IMR-90 (cell line): Measurements from ENCODE around the gene SLC22A6. TPM values are rescaled to one million over a fixed set of nuclear protein-coding genes. Genes with fewer than 3 reads are reported as not detected.

Source experiments
- ATAC-seq: fragments of 200-7000 bp; cut with Tn5 transposase; 2 replicates; pipeline ENCODE4 v1.9.1; 2020; ENCODE audit warnings: low read depth, mild to moderate bottlenecking, moderate library complexity
- BruUV-seq: library from RNA; stranded (reverse); fragments of 400-500 nt; replicated peaks from 2 replicates; lab custom pipeline; 2021; lab: Mats Ljungman, UMichigan
- CTCF ChIA-PET: fragments of 300-600 bp; formaldehyde crosslinking; extraction: SDS; loops from one replicate; lab custom pipeline; 2021; ENCODE audit warnings: antibody characterized with exemption; lab: Yijun Ruan, JAX
- POLR2A ChIA-PET: fragments of 300-600 bp; sonication (Branson Sonifier 250); formaldehyde crosslinking; loops from one replicate; lab custom pipeline; 2022; ENCODE audit warnings: antibody characterized with exemption; ENCODE audit not compliant: unreplicated experiment; lab: Charles Lee
- DNase-seq: peaks from one replicate; pipeline ENCODE4 v3.0.0; 2013
- H2AFZ ChIP-seq: replicated peaks from 2 replicates; pipeline ENCODE3; 2013; ENCODE audit warnings: low read length, mild to moderate bottlenecking; ENCODE audit not compliant: poor library complexity
- H2AK5ac ChIP-seq: 2 replicates; pipeline ENCODE4 v1.6.1; 2013; ENCODE audit warnings: low read depth, low read length, inconsistent platforms
- H2AK9ac ChIP-seq: replicated peaks from 2 replicates; pipeline ENCODE3; 2013; ENCODE audit warnings: mild to moderate bottlenecking, low read depth, low read length, moderate library complexity; ENCODE audit not compliant: poor library complexity
- H2BK120ac ChIP-seq: 2 replicates; pipeline ENCODE4 v1.6.1; 2013; ENCODE audit warnings: low read depth, low read length, inconsistent platforms
- H2BK15ac ChIP-seq: 3 replicates; pipeline ENCODE4 v1.6.1; 2013; ENCODE audit warnings: low read depth, low read length, inconsistent platforms
- H2BK20ac ChIP-seq: 2 replicates; pipeline ENCODE4 v1.6.1; 2013; ENCODE audit warnings: low read depth, mild to moderate bottlenecking, inconsistent platforms, low read length, moderate library complexity
- H2BK5ac ChIP-seq: 2 replicates; pipeline ENCODE4 v1.6.1; 2013; ENCODE audit warnings: mild to moderate bottlenecking, low read depth, low read length, inconsistent platforms; ENCODE audit not compliant: poor library complexity, severe bottlenecking
- H3K14ac ChIP-seq: replicated peaks from 2 replicates; pipeline ENCODE4 v1.6.1; 2013; ENCODE audit warnings: low read depth, low read length, inconsistent platforms
- H3K18ac ChIP-seq: 2 replicates; pipeline ENCODE4 v1.6.1; 2013; ENCODE audit warnings: low read depth, low read length, control low read depth
- H3K23ac ChIP-seq: 2 replicates; pipeline ENCODE4 v1.6.1; 2013; ENCODE audit warnings: low read depth, low read length, inconsistent platforms
- H3K27ac ChIP-seq: 2 replicates; pipeline ENCODE4 v1.5.1; 2013; ENCODE audit warnings: mild to moderate bottlenecking, control low read depth, low read length; ENCODE audit not compliant: insufficient read depth
- H3K27me3 ChIP-seq: 2 replicates; pipeline ENCODE4 v1.6.1; 2013; ENCODE audit warnings: low read length; ENCODE audit not compliant: control insufficient read depth, insufficient read depth
- H3K36me3 ChIP-seq: 2 replicates; pipeline ENCODE4 v1.6.1; 2013; ENCODE audit warnings: low read length, mixed read lengths; ENCODE audit not compliant: control insufficient read depth, insufficient read depth
- H3K4ac ChIP-seq: 2 replicates; pipeline ENCODE4 v1.6.1; 2013; ENCODE audit warnings: low read depth, low read length, inconsistent platforms
- H3K4me1 ChIP-seq: 2 replicates; pipeline ENCODE4 v1.6.1; 2013; ENCODE audit warnings: low read length, mixed read lengths; ENCODE audit not compliant: control insufficient read depth, insufficient read depth
- H3K4me2 ChIP-seq: 2 replicates; pipeline ENCODE4 v1.6.1; 2013; ENCODE audit warnings: low read depth, mild to moderate bottlenecking, control low read depth, low read length, moderate library complexity
- H3K4me3 ChIP-seq: 2 replicates; pipeline ENCODE4 v1.5.1; 2013; ENCODE audit warnings: low read depth, mild to moderate bottlenecking, control low read depth, low read length, moderate library complexity; ENCODE audit not compliant: insufficient read depth
- H3K56ac ChIP-seq: 2 replicates; pipeline ENCODE4 v1.6.1; 2013; ENCODE audit warnings: low read length, inconsistent platforms; ENCODE audit not compliant: insufficient read depth; ENCODE audit errors: extremely low read depth
- H3K79me1 ChIP-seq, 2 experiments: 2 replicates each; pipeline ENCODE4 v1.6.1; 2013; ENCODE audit warnings: low read length in 2 of 2, inconsistent platforms in 1 of 2, low read depth in 1 of 2
- H3K9ac ChIP-seq: 2 replicates; pipeline ENCODE4 v1.6.1; 2013; ENCODE audit warnings: low read depth, low read length, control low read depth
- H3K9me1 ChIP-seq: 2 replicates; pipeline ENCODE4 v1.6.1; 2013; ENCODE audit warnings: low read length, inconsistent platforms; ENCODE audit not compliant: insufficient read depth
- H3K9me3 ChIP-seq: 2 replicates; pipeline ENCODE4 v1.6.1; 2013; ENCODE audit warnings: low read length; ENCODE audit not compliant: control insufficient read depth, insufficient read depth
- H4K20me1 ChIP-seq: 2 replicates; pipeline ENCODE4 v1.6.1; 2013; ENCODE audit warnings: low read length, inconsistent platforms; ENCODE audit not compliant: insufficient read depth
- H4K5ac ChIP-seq: 2 replicates; pipeline ENCODE4 v1.6.1; 2013; ENCODE audit warnings: mild to moderate bottlenecking, low read depth, low read length, control low read depth
- H4K8ac ChIP-seq, 2 experiments: 2 replicates each; pipeline ENCODE4 v1.6.1; 2013; ENCODE audit warnings: low read depth in 2 of 2, low read length in 2 of 2, control low read depth in 1 of 2, inconsistent platforms in 1 of 2
- H4K91ac ChIP-seq: 2 replicates; pipeline ENCODE4 v1.6.1; 2013; ENCODE audit warnings: low read depth, low read length, inconsistent platforms; ENCODE audit not compliant: insufficient read depth
- CEBPB ChIP-seq: IDR thresholded peaks from 2 replicates; pipeline ENCODE4 v1.6.1; 2012; ENCODE audit warnings: low read depth, low read length, improper control_type of control experiment
- CHD1 ChIP-seq: IDR thresholded peaks from 2 replicates; pipeline ENCODE4 v1.6.1; 2012; ENCODE audit warnings: low read depth, low read length, improper control_type of control experiment
- CTCF ChIP-seq: conservative IDR thresholded peaks from 2 replicates; pipeline ENCODE4 v1.5.1; 2012; ENCODE audit warnings: mild to moderate bottlenecking, low read depth, low read length, improper control_type of control experiment
- ELK1 ChIP-seq: fragments of 150-350 bp; IDR thresholded peaks from 2 replicates; pipeline ENCODE4 v1.6.1; 2016; ENCODE audit warnings: low read depth, mild to moderate bottlenecking, low read length, moderate library complexity, borderline replicate concordance
- FOS ChIP-seq: fragments of 150-350 bp; IDR thresholded peaks from 2 replicates; pipeline ENCODE4 v1.6.1; 2016; ENCODE audit warnings: low read depth, low read length
- MAZ ChIP-seq: IDR thresholded peaks from 2 replicates; pipeline ENCODE4 v1.6.1; 2012; ENCODE audit warnings: low read depth, mild to moderate bottlenecking, low read length, improper control_type of control experiment, moderate library complexity, borderline replicate concordance
- RAD21 ChIP-seq: IDR thresholded peaks from 2 replicates; pipeline ENCODE4 v1.6.1; 2012; ENCODE audit warnings: low read length, improper control_type of control experiment
- RCOR1 ChIP-seq: IDR thresholded peaks from 2 replicates; pipeline ENCODE4 v1.6.1; 2012; ENCODE audit warnings: mild to moderate bottlenecking, low read length, improper control_type of control experiment; ENCODE audit not compliant: insufficient replicate concordance
- SMC3 ChIP-seq: fragments of 150-350 bp; IDR thresholded peaks from 2 replicates; pipeline ENCODE4 v1.6.1; 2016; ENCODE audit warnings: low read depth, mild to moderate bottlenecking, antibody characterized with exemption, low read length, moderate library complexity
- WGBS, 2 experiments: methylation state at CpG; one replicate each; pipeline versions ENCODE4 v1.1.5 to v1.1.7; 2013; ENCODE audit warnings: missing lambda C conversion rate in 2 of 2; ENCODE audit not compliant: insufficient read length in 1 of 2; ENCODE audit errors: extremely low coverage in 2 of 2; 5-methylcytosine and 5-hydroxymethylcytosine counted together
- dilution Hi-C: fragments of 300-500 bp; cut with HindIII; formaldehyde crosslinking; loops from one replicate; pipeline ENCODE4 v1.14.3; 2018; ENCODE audit warnings: low sequenced_read_pairs; ENCODE audit not compliant: unreplicated experiment
- in situ Hi-C: fragments of 300-500 bp; cut with MboI; formaldehyde crosslinking; loops from 3 replicates; pipeline ENCODE4 v1.14.3; 2019; ENCODE audit warnings: low sequenced_read_pairs, inconsistent platforms, mixed read lengths
- intact Hi-C: fragments of 100-400 bp; cut with micrococcal nuclease; formaldehyde crosslinking; loops from 2 replicates; pipeline ENCODE4 v1.10.0; 2022
- polyA plus RNA-seq, 3 experiments: library from polyadenylated mRNA; depleted of rRNA; stranded (reverse); fragments of >200 nt; gene quantifications; 2 replicates each; pipeline ENCODE4 v1.2.3, GENCODE V29; 2012; ENCODE audit warnings: low replicate concordance in 1 of 3
- total RNA-seq: library from RNA; depleted of rRNA; stranded (reverse); fragments of >200 nt; gene quantifications from 2 replicates; pipeline ENCODE4 v1.2.3, GENCODE V29; 2012

Gene SLC22A6
- total and polyA plus RNA-seq, 2 of the 4 experiments (the other 2 are of a cell fraction): not detected

GRCh38 chr11:62933750-62934495 is 50.8 kb downstream of the SLC22A6 start:
- ATAC-seq: no peak
- no peak overlapping the region for H3K9ac ChIP-seq
- no peak overlapping the region for H3K4me2 ChIP-seq
- no peak overlapping the region for H2AK9ac ChIP-seq
- dilution Hi-C loops (no loop called here), in situ Hi-C loops (no loop called here), intact Hi-C loops (no loop called here)
- no peak overlapping the region for H3K14ac ChIP-seq
- H2BK5ac ChIP-seq: no peak overlapping the region
- BruUV-seq: no TSS peak
- H3K23ac ChIP-seq: no peak overlapping the region
- H3K4ac ChIP-seq: no peak overlapping the region
- no peak overlapping the region for H4K5ac ChIP-seq
- H4K91ac ChIP-seq: no peak overlapping the region
- H4K20me1 ChIP-seq: no peaks in the 10 kb centered on the region
- no peaks in the 10 kb centered on the region for H3K4me1 ChIP-seq
- H2BK120ac ChIP-seq: no peak overlapping the region
- no peak overlapping the region for H2BK20ac ChIP-seq
- TF ChIP-seq SMC3 (no peak), CTCF (no peak), RCOR1 (no peak), ELK1 (no peak), CHD1 (no peak), CEBPB (no peak), MAZ (no peak), RAD21 (no peak), FOS (no peak)
- peaks cover 20% of the 10 kb centered on the region for H3K27me3 ChIP-seq
- no peak overlapping the region for H3K18ac ChIP-seq
- DNase-seq: no peak
- no peaks in the 10 kb centered on the region for H3K36me3 ChIP-seq
- no peaks in the 10 kb centered on the region for H3K9me1 ChIP-seq
- no peak overlapping the region for H3K56ac ChIP-seq
- no peaks in the 10 kb centered on the region for H3K79me1 ChIP-seq
- no peak overlapping the region for H3K4me3 ChIP-seq
- ChIA-PET POLR2A (no interaction called here), CTCF (no interaction called here)
- 50% methylated on average over 3 of the region's 5 CpGs; no CpG with 5 or more reads in 1 of the 2 experiments for WGBS, 2 experiments
- no peak overlapping the region for H2BK15ac ChIP-seq
- H2AFZ ChIP-seq: no peak overlapping the region
- H2AK5ac ChIP-seq: no peak overlapping the region
- no peaks in the 10 kb centered on the region for H3K9me3 ChIP-seq
- no peak overlapping the region for H3K27ac ChIP-seq
- H4K8ac ChIP-seq: no peak overlapping the region
